ENCODE measurements around the gene CAB39. TPM values are rescaled to one million over a fixed set of nuclear protein-coding genes. Genes with fewer than 3 reads are reported as not detected.

The CAB39 gene
- total and polyA plus RNA-seq, 2 of the 8 experiments (the other 6 are each of a cell fraction or from before 2014, with no cell fraction given), result 16.4 to 50.5 TPM

DNA sequence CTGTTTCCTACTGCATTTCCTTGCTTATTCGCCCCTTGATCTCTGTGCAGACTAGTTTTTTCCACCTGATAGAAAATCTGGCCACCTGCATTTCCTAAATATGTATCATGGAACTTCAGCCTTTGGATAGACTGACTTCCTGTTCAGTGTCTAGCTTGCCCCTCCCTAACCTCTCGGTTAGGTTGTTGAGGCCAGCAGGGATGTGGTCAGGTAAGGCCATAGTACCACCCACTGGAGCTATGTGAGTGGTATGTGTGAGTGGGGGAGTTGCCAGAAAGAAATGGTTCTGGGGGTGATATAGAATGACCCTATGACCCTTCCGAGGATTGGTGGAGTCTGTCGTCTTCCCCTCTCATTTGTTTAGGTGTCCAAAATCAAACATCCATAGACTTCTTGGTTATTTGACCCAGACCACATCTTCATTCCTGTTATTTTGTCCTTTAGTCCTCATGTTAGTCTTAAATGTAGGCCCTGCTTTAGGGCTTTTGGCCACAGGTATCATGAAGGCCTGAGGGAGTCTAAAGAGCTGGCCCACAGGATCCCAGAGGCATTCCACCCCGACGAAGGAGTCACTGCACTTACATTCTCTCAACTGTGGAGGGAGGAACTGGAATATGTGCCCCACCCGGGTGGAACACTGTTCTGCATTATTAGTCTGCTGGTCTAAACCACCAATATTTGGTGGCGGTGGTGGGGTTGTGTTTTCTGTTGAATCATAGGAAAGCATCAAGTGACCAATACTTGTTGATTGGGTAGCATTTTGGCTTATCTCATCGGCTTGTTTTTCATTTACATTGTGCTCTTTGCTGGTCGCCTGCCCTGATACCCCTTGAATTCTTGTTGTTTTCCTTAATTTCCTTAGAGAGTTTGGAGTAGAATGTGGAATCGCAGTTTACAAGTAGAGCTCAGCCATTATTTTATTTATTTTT lies 21.9 kb downstream of the CAB39 start:
- Histone ChIP-seq H2AK5ac (ENCODE audit: low read depth, low read length) (no peak overlapping the region), H3K18ac (ENCODE audit: extremely low read depth, low read length) (no peak overlapping the region), H3K4ac (replicated peaks; ENCODE audit: insufficient read length, low read depth, low read length) (no peak overlapping the region), H3K23me2 (ENCODE audit: low read depth, low read length) (no peaks in the 10 kb centered on the region), H3K4me3 (ENCODE audit: extremely low read depth in 1 of 4, insufficient read depth in 2 of 4, low read depth in 3 of 4, low read length in 4 of 4) (no peak overlapping the region), H3K14ac (ENCODE audit: insufficient read length) (no peak overlapping the region), H3K9ac (replicated peaks in 1 of 4; ENCODE audit: extremely low read depth in 1 of 4, low read depth in 3 of 4, low read length in 3 of 4) (no peak overlapping the region), H2BK20ac (ENCODE audit: low read length) (no peak overlapping the region), H3K27ac (ENCODE audit: low read depth, low read length) (no peak overlapping the region), H3K79me2 (ENCODE audit: control insufficient read depth in 1 of 2, insufficient read depth in 2 of 2, low read length in 2 of 2) (peaks cover 2 to 92% of the 10 kb centered on the region in 2 experiments), H2BK5ac (ENCODE audit: low read depth, low read length) (no peak overlapping the region), H3K56ac (replicated peaks; ENCODE audit: insufficient read length, low read depth, low read length) (no peak overlapping the region), H2BK15ac (ENCODE audit: low read length) (0 out of 2 replicates have a peak overlapping the region, but pooled peaks have one; percentile 50), H3K36me3 (ENCODE audit: control insufficient read depth in 2 of 4, insufficient read depth in 4 of 4, low read length in 3 of 4) (no peaks in the 10 kb centered on the region), H4K5ac (ENCODE audit: insufficient read length, low read depth, low read length) (no peak overlapping the region), H2AFZ (ENCODE audit: low read length) (no peak overlapping the region), H4K8ac (ENCODE audit: extremely low read depth, insufficient read depth, low read length) (no peak overlapping the region), H3K23ac (ENCODE audit: insufficient read length) (no peak overlapping the region), H4K91ac (replicated peaks; ENCODE audit: insufficient read length, low read length) (no peak overlapping the region), H2BK12ac (ENCODE audit: low read depth, low read length) (peak overlapping the region; percentile 18; the same call in 1 of the 2 replicates), H3K79me1 (ENCODE audit: low read depth, low read length) (peaks cover 7% of the 10 kb centered on the region), H3K9me3 (ENCODE audit: insufficient read depth in 2 of 2, low read depth in 1 of 2, low read length in 1 of 2) (no peaks in the 10 kb centered on the region), H3K4me1 (replicated peaks in 1 of 4; ENCODE audit: control insufficient read depth in 3 of 4, insufficient read depth in 4 of 4, low read length in 3 of 4) (peaks cover 0 to 11% (median 2%) of the 10 kb centered on the region in 4 experiments; a peak in 3 of 7 replicates), H2BK120ac (replicated peaks; ENCODE audit: low read depth, low read length) (no peak overlapping the region), H4K20me1 (replicated peaks in 1 of 2; ENCODE audit: control insufficient read depth in 1 of 2, insufficient read depth in 2 of 2, low read length in 2 of 2) (peaks cover 0 to 2% of the 10 kb centered on the region in 2 experiments), H3K27me3 (replicated peaks in 1 of 4; ENCODE audit: control insufficient read depth in 3 of 4, extremely low read depth in 1 of 4, insufficient read depth in 3 of 4, low read length in 3 of 4) (no peaks in the 10 kb centered on the region), H3K4me2 (ENCODE audit: insufficient read depth in 1 of 2, low read depth in 2 of 2, low read length in 2 of 2) (no peak overlapping the region)
- 83% methylated on average over 11 of the region's 11 CpGs; no CpG with 5 or more reads in 1 of the 2 experiments for WGBS, 2 experiments (ENCODE audit: extremely low coverage in 1 of 2, insufficient coverage in 1 of 2, insufficient read length in 1 of 2, insufficient replicate concordance in 2 of 2, low coverage in 1 of 2, low lambda C conversion rate in 2 of 2, missing lambda C conversion rate in 1 of 2)
- FAIRE-seq (no peak), DNase-seq (ENCODE audit: low read depth in 1 of 2, low spot score in 2 of 2) (no peak)
- POLR2A ChIA-PET (ENCODE audit: partially characterized antibody), result interaction anchor here (0.9 to 1.1 kb wide), 2 partner anchors 12 to 17 kb away, joined by 3 read pairs; no protein-coding TSS in a partner anchor
- CTCF ChIA-PET (ENCODE audit: partially characterized antibody), result interaction anchor here (1.1 to 2.3 kb wide), 3 partner anchors 23 to 64 kb away, joined by 3 to 5 read pairs (median 3); no protein-coding TSS in a partner anchor
- TF ChIP-seq MAFK (IDR thresholded peaks at IDR 0.05; ENCODE audit: low read depth, low read length) (no peak), CHD2 (IDR thresholded peaks at IDR 0.05; ENCODE audit: low read length) (no peak), ZNF274 (IDR thresholded peaks at IDR 0.05; ENCODE audit: borderline replicate concordance, extremely low read depth, low read length) (no peak), SIX5 (IDR thresholded peaks at IDR 0.05; ENCODE audit: low read depth, low read length) (no peak)
- TF ChIP-seq, protein P1, sequence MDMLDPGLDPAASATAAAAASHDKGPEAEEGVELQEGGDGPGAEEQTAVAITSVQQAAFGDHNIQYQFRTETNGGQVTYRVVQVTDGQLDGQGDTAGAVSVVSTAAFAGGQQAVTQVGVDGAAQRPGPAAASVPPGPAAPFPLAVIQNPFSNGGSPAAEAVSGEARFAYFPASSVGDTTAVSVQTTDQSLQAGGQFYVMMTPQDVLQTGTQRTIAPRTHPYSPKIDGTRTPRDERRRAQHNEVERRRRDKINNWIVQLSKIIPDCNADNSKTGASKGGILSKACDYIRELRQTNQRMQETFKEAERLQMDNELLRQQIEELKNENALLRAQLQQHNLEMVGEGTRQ (IDR thresholded peaks at IDR 0.05; ENCODE audit: low read length), result no peak

Measured in H1 (cell line).